Peyer's patch (tissue), 4 donors: Measurements from ENCODE around the gene VARS1. TPM values are rescaled to one million over a fixed set of nuclear protein-coding genes. Genes with fewer than 3 reads are reported as not detected.
A peak's percentile ranks its signal among the peaks of the same experiment; 100 is the strongest.
"Not testable (repeated sequence)": the region's sequence is repeated elsewhere in the genome, so short reads cannot be mapped to it uniquely, and the experiment has no call there.

Experiments
- DNase-seq, 3 donors: peaks; one replicate each; pipeline ENCODE4 v3.0.0-alpha.2; 2017 to 2019
- H3K27ac ChIP-seq, 4 donors: fragments of 200-600 bp; sonication (generic); one replicate each; pipeline ENCODE4 v1.5.1; 2016 to 2019
- H3K27me3 ChIP-seq, 2 donors: fragments of 200-600 bp; sonication (generic); one replicate each; pipeline ENCODE4 v1.5.1; 2019
- H3K36me3 ChIP-seq, 3 donors: fragments of 200-600 bp; sonication (generic); one replicate each; pipeline ENCODE4 v1.5.1; 2016 to 2019
- H3K4me1 ChIP-seq, 4 donors: fragments of 200-600 bp; sonication (generic); one replicate each; pipeline ENCODE4 v1.5.1; 2016 to 2019
- H3K4me3 ChIP-seq, 4 donors: fragments of 200-600 bp; sonication (generic); 1 replicate in 3 of 4; 2 replicates in 1 of 4; pipeline ENCODE4 v1.5.1; 2016 to 2019; ENCODE audit warnings: mild to moderate bottlenecking in 1 of 4
- H3K9me3 ChIP-seq, 4 donors: fragments of 200-600 bp; sonication (generic); one replicate each; pipeline ENCODE4 v1.5.1; 2016 to 2019; ENCODE audit warnings: mild to moderate bottlenecking in 1 of 4
- CTCF ChIP-seq, 6 experiments: fragments of 450-650 bp in 4 of 6; fragments of 200-600 bp in 2 of 6; sonication (generic) in 1 of 6; IDR thresholded peaks; one replicate each; pipeline ENCODE4 v1.5.1; 2017 to 2019; ENCODE audit warnings: antibody characterized with exemption in 6 of 6, mild to moderate bottlenecking in 3 of 6, moderate library complexity in 1 of 6
- POLR2A ChIP-seq, 2 donors: fragments of 450-650 bp; IDR thresholded peaks; one replicate each; pipeline ENCODE4 v1.5.1; 2017; ENCODE audit warnings: antibody characterized with exemption in 2 of 2, mild to moderate bottlenecking in 2 of 2, moderate library complexity in 2 of 2
- total RNA-seq, 4 donors: library from RNA; depleted of rRNA; stranded (reverse); fragments of >200 nt; gene quantifications; one replicate each; pipeline ENCODE4 v1.1.0, GENCODE V29; 2016

VARS1 gene
- 10 to 100 TPM; 33.9 to 53.6 (median 44.7) TPM for total RNA-seq

- peak; percentile 88 to 96 (median 95) for DNase-seq
- peak within 1 kb of the TSS; percentile 93 to 98 (median 97) for H3K27ac ChIP-seq
- H3K36me3 ChIP-seq = peaks cover 0 to 8% (median 0%) of the 10 kb centered on the region in 3 donors
- peak within 1 kb of the TSS; percentile 89 to 98 (median 93) for H3K4me3 ChIP-seq
- H3K4me1 ChIP-seq = peaks cover 0 to 15% (median 9%) of the 10 kb centered on the region in 4 donors
- H3K27me3 ChIP-seq = no peaks in the 10 kb centered on the region
- TF ChIP-seq CTCF (IDR thresholded peaks at IDR 0.05) (peak; percentile 83 to 98 (median 94)), POLR2A (IDR thresholded peaks at IDR 0.05) (peak; percentile 35 to 36)
- no peaks in the 10 kb centered on the region for H3K9me3 ChIP-seq
These were observed at the start of gene VARS1 for GRCh38 chr6:31795616-31796298. TSS of gene VARS1 (minus strand) at chr6:31795752. CDS start at chr6:31795217, 535 bp downstream.

GRCh38 chr6:31844507-31844906, 49.0 kb upstream of the VARS1 start:
- Histone ChIP-seq H3K27me3 (no peaks in the 10 kb centered on the region), H3K4me3 (no peak overlapping the region), H3K9me3 (no peaks in the 10 kb centered on the region), H3K4me1 (no peaks in the 10 kb centered on the region), H3K27ac (no peak overlapping the region), H3K36me3 (peaks cover 0 to 17% (median 0%) of the 10 kb centered on the region in 3 donors)
- DNase-seq = no peak
- TF ChIP-seq CTCF (IDR thresholded peaks at IDR 0.05) = no peak
- no peak for TF ChIP-seq POLR2A (IDR thresholded peaks at IDR 0.05)

- no peak for DNase-seq
- H3K9me3 ChIP-seq = no peaks in the 10 kb centered on the region
- peaks cover 0 to 42% (median 0%) of the 10 kb centered on the region in 3 donors for H3K36me3 ChIP-seq
- H3K4me1 ChIP-seq = peaks cover 0 to 20% (median 9%) of the 10 kb centered on the region in 4 donors
- H3K27ac ChIP-seq = no peak overlapping the region
- no peak for TF ChIP-seq POLR2A (IDR thresholded peaks at IDR 0.05)
- TF ChIP-seq CTCF (IDR thresholded peaks at IDR 0.05) = no peak
- no peaks in the 10 kb centered on the region for H3K27me3 ChIP-seq
- no peak overlapping the region for H3K4me3 ChIP-seq
These were observed 46.5 kb upstream of the VARS1 start for GRCh38 chr6:31842053-31842452.

- not testable (repeated sequence) for DNase-seq, H3K27me3 ChIP-seq, H3K9me3 ChIP-seq, H3K27ac ChIP-seq, H3K4me3 ChIP-seq
- H3K36me3 ChIP-seq = peaks cover 0 to 43% (median 0%) of the 10 kb centered on the region in 3 donors
- H3K4me1 ChIP-seq = peaks cover 7 to 33% (median 18%) of the 10 kb centered on the region in 4 donors
These were observed 44.2 kb upstream of the VARS1 start for GRCh38 chr6:31839779-31840126.

- no peaks in the 10 kb centered on the region for H3K27me3 ChIP-seq
- peaks cover 0 to 43% (median 0%) of the 10 kb centered on the region in 3 donors for H3K36me3 ChIP-seq
- H3K9me3 ChIP-seq = no peaks in the 10 kb centered on the region
- peaks cover 7 to 33% (median 20%) of the 10 kb centered on the region in 4 donors for H3K4me1 ChIP-seq
- no peak overlapping the region for H3K4me3 ChIP-seq
- DNase-seq = no peak
- TF ChIP-seq POLR2A (IDR thresholded peaks at IDR 0.05) (no peak), CTCF (IDR thresholded peaks at IDR 0.05) (no peak)
- H3K27ac ChIP-seq = no peak overlapping the region
These were observed 43.4 kb upstream of the VARS1 start for GRCh38 chr6:31838968-31839367.

- DNase-seq, H3K4me3 ChIP-seq, H3K27me3 ChIP-seq, H3K9me3 ChIP-seq: not testable (repeated sequence)
- Histone ChIP-seq H3K27ac (peak overlapping the region in 2 of 4 donors; percentile 96 to 97), H3K4me1 (peaks cover 7 to 37% (median 22%) of the 10 kb centered on the region in 4 donors), H3K36me3 (peaks cover 0 to 43% (median 0%) of the 10 kb centered on the region in 3 donors)
These were observed 42.6 kb upstream of the VARS1 start for GRCh38 chr6:31838114-31838553.
